Lower leg skin (tissue), 3 donors: ENCODE measurements around the gene POFUT1.

Experiments used
- POLR2A ChIP-seq, 2 donors: fragments of 450-650 bp; IDR thresholded peaks; one replicate each; pipeline ENCODE4 v1.6.1; 2016 to 2017; ENCODE audit warnings: antibody characterized with exemption in 2 of 2, mild to moderate bottlenecking in 1 of 2, moderate library complexity in 1 of 2
- TF ChIP-seq, protein P1 (sequence below), 3 donors: fragments of 450-650 bp; IDR thresholded peaks; one replicate each; pipeline ENCODE4 v1.5.1; 2016; ENCODE audit warnings: antibody characterized with exemption in 3 of 3, mild to moderate bottlenecking in 3 of 3, moderate library complexity in 2 of 3

DNA sequence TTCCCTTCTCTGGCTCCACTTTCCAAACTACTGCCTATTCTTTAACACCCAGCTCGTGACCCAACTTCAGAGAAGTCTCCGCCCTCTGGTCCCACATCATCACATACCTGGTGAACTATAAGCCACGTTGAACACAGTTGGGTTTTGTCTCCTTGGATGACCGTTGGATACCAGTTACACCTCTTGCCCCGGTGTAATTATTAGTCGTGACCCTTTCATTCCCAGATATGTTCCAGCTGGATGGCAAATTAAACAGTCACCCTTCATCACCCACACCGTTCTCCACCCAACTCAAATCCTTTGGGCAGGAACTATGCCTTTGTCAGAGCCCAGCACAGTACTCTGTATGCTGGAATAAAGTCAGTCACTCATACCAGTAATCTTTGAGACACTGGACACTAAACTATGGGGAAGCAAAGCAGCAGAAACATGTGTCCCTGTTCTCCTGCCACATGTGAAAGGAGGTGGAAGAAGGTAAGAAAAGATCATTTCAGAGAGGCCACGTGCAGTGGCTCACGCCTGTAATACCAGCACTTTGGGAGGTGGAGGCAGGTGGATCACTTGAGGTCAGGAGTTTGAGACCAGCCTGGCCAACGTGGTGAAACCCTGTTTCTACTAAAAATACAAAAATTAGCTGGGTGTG lies 22.6 kb upstream of the POFUT1 start:
- TF ChIP-seq, protein P1, sequence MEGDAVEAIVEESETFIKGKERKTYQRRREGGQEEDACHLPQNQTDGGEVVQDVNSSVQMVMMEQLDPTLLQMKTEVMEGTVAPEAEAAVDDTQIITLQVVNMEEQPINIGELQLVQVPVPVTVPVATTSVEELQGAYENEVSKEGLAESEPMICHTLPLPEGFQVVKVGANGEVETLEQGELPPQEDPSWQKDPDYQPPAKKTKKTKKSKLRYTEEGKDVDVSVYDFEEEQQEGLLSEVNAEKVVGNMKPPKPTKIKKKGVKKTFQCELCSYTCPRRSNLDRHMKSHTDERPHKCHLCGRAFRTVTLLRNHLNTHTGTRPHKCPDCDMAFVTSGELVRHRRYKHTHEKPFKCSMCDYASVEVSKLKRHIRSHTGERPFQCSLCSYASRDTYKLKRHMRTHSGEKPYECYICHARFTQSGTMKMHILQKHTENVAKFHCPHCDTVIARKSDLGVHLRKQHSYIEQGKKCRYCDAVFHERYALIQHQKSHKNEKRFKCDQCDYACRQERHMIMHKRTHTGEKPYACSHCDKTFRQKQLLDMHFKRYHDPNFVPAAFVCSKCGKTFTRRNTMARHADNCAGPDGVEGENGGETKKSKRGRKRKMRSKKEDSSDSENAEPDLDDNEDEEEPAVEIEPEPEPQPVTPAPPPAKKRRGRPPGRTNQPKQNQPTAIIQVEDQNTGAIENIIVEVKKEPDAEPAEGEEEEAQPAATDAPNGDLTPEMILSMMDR (IDR thresholded peaks at IDR 0.05) = no peak
- no peak for TF ChIP-seq POLR2A (IDR thresholded peaks at IDR 0.05)
